ENCODE measurements around the gene PLEKHG5.

Gene PLEKHG5

DNA sequence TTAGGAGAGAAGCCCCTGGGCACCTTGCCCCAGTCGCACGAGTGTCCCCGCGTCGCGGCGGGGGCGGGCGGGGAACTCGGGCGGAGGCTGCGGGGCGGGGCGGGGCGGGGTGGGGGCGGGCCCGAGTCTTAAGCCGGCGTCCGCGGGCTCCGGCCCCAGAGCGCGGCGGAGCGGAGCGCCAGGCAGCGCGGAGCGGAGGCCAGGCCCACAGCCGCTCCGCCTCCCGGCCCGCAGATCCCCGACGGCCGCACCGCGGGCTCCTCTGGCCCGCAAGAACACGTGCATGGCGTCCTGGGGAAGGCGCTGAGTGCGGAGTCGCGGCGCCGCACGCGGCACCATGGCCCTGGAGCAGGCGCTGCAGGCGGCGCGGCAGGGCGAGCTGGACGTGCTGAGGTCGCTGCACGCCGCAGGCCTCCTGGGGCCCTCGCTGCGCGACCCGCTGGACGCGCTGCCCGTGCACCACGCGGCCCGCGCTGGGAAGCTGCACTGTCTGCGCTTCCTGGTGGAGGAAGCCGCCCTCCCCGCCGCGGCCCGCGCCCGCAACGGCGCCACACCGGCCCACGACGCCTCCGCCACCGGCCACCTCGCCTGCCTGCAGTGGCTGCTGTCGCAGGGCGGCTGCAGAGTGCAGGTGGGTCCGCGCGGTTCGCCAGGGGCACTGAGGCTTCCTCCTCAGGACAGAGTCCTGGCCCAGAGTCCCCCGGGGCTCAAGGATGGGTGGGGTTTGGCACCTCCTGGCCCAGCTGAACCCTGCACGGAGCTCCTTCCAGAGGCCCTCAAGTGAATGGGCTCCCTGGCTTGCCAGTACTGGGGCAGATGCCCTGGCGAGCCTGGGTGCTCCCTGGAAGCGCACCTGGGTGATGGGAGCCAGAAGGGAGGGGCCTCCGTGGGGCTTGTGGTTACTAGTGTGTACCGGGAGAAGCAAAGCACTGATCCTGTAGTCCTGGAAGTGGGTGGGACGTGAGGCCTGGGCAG, 66.6 kb downstream of the PLEKHG5 start, which contains the start of gene ESPN:
Gene ESPN (plus strand): TSS at position 158 of the 975 bp plus-strand sequence. CDS start 180 bp downstream, at position 338.
- DNase-seq, result no peak

DNA sequence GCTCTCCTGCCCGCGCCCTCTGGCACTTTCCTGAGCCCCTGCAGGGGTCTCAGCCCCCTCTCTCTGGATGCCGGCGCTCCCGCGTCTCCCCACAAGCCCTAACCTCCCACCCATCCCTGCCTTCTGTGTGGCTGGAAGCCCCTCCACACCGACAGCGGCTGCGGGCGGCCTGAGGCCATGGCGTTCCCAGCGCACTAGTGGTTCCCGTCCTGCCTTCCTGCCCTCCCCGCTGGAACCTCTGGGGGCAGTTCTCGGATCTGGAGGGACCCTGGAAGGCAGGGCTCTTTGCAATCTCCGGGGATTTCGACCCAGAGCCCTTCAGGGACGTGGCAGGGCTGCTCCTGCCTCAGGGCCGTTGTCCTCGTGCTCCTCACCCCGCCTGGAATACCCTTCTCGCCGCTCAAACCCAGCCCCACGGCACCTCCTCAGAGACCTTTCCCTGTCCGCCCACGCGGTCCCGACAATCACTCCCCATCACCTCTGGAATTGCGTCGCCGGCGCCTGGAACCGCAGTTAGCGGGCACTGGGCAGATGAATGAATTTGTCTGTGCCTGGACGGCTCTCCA, 67.4 kb downstream of the PLEKHG5 start:
- no peak for DNase-seq

DNA sequence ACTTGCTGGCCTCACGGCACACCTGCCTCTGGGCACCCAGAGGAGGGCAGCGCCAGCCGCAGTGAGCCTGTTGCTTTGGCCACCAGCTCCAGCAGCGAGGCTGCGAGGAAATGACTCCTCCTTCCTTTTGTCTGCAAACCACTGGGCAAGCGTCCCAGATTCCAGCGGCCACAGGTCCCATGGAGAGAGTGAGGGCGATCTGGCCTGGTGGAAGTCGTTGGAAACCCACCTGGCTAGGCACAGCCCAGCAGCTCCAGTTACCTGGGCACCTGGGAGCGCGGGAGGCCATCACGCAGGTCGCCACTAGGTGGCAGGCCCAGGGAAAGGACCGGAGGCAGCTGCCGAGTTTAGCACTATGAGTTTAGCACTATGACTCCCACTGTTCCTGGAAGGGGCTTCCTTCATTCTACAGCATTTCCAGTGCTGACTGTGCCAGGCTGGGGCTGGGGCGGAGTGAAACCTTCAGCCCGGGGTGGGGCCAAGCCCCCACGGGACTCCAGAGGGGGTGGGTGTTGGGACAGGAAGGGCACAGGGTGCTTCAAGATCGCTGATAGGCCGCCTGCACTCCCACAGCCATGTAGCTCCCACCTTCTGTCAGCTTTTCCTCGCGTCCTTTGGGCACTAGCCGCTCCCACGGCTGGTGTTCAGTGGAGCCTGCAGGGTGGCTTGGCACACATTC, 68.0 kb downstream of the PLEKHG5 start:
- no peak for DNase-seq

DNA sequence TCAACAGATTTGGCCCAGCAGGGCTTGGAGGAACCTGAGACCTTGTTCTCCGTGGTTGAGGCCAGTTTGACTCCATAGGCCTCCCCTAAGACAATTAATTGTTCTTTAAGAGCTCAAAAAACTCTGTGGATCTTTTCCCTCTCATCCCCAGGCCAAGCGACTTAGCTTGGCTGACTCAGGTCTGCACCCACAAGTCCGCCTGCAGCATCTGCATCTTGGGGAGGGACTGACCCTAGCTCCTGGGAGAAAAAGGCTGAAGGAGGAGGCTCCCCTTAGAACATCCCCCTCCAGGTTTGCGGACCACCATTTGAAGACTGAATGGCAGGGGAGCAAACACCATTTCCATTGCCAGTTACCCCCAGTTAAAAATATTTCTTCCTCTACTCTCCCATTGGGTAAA, 70.2 kb downstream of the PLEKHG5 start:
- DNase-seq, result no peak

DNA sequence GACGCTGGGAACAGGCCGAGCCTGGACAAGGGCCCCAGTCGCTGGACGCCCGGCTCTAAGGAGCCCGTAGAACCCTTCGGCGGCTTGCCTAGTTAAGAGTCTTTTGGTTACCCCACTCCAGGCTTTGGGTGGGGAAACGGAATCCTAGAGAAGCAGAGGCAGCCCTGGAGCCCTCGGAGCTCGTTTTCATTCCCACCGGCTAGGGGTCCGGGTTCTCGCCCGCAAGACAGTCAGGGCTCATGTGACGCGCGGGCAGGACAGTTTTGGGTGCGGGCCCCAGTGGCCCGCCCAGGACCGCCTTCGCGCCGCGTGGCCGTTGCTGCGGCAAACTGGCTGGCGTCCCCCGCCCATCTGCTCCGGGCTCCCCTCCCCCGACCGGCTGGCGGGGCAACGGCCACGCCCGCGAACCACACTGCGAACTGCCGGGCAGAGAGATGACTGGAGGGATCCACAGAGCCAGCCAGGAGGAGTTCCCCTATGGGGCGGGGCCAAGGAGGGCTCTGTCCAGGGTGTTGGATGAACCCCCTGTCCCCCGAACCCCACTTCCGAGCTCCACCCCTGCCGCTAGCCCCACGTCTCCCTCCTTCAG, 70.9 kb downstream of the PLEKHG5 start:
- no peak for DNase-seq

DNA sequence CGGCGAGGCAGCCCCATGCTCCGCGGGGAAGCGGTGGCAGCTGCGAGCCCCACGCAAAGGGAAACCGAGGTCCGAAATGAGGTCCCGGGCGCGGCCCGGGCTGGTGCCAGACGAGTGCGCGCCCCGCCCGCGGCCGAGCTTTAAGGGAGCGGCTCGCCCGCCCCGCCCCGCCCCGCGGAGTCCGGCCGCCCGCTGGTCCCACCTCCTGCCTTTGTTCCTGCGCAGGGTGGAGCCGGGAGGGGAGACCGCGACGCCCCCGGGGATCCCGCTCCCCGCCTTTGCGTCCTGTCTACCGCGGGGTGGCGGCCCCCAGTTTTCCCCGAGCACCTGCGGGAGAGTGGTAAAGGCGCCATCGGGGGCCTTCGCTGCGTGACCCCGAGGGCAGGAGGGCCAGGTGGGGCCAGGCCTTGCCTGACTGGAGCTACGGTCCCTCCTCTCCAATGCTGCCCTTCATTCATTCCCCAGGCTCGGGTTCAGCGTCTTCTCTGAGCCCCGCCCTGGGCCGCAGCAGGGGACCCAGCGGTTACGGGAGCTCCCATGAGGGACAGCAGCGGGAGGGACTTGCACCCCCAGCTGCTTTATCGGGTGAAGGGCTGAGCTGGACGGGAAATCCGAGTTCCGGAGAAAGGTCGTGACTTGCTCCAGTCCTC, 71.5 kb downstream of the PLEKHG5 start, which contains the start of gene HES2:
Gene HES2 (minus strand): TSS at position 116 of the 650 bp plus-strand sequence. CDS start 99 bp downstream, at position 17.
- no peak for DNase-seq

DNA sequence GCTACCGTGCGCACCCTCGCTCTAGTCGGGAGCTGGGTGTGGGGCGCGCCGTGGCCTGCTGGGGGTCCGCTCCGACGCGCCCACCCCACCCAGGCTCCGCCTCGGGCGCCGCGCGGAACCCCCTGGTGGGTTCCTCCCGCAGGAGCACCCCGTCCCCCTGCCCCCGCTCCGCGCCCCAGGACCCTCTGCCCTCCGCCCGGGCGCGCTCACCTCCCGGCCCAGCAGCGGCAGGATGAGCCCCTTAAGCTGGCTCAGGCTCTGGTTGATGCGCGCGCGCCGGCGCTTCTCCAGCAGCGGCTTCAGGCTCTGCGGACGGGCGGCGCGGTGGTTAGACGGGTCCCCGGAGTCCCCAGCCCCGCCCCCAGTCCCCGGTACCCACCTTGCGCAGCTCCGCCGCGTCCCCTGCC, 72.1 kb downstream of the PLEKHG5 start:
- no peak for DNase-seq

DNA sequence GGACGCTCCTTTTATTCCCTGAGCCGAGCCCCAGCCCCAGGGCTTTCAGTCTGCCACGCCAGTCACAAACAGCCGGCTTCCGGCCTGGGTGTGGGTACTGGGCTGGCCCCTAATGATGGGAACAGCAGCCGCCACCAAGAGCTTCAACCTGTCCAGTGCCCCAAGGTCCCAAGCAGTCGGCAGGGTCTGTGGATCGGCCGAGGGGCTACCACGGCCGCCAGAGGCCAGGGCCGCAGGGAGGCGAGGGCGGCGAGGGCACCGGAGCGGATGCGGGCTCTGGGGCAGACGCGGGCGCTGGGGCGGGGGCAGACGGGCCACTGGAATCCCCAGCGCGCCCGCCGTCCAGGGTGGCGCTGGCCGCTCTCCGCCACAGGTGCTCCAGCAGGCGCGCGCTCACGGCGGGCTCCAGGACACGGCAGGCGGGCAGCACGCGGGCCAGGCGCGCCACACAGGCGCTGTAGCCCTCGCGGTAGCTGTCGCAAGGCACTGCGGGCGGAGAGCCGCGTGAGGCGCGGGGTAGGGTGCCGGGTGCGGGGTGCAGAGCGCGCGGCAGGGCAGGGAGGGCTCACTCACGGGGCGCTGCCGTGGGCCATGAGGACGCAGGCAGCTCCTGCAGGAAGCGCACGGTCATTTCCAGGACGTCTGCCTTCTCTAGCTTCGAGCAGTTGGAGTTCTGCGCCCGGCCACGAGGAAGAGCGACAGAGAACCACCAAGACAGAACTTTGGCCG, 72.6 kb downstream of the PLEKHG5 start:
- DNase-seq, result no peak

DNA sequence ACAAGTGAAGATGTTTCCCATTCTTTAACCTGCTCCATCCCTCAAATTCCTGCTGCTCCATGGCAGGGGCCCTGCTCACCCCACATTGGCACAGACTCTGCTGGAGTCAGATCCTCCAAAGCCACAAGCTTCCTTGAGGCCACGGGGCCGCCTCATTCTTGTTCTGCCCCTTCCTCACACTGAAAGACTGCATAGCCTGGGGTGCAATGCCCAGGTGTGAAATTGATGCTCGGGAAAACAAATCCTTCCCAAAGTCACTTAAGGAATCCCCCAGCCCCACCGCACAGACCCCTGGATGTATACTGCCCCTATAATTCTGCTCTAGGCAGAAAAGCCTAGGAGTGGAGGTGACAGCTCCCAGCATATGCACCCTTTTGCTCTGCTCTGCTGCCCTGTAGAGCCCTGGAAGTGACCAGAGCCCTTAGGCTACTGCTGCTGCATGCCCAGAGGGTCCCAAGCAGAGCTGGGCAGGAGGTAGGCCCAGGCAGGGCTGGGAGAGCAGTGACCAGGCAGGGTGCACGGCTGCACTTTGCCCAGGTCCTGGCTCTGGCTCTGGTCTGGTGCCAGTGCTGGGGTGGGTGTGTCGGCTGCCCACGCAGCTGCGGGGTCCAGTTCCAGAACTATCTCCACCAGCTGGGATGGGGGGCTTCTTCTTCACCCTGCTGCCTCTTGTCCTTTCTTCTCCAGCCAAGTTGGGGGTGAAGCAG, 73.4 kb downstream of the PLEKHG5 start:
- DNase-seq, result no peak

All from GDM1 (cell line).